Measurements from ENCODE around the gene SPP2.

SPP2 gene

DNA sequence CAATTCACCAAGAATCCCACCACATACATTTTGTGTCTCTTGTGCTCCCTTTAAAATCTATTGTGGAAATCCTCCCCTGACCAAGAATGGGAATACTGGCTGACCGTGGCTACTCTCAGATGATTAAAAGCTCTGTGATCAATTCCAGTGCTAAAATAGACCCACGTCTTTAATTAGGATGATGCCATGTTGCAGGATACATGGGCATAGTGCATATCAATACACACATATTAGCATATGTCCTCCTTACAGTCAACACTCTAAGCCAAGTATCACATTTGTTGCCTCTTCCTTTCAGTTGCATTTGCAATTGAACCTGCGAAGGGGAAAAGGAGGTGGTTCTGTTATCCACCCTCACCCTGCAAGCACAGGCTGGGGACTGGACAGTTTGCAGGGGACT lies 41.8 kb downstream of the SPP2 start:
- DNase-seq (ENCODE audit: low spot score), result no peak

- no peak for DNase-seq (ENCODE audit: low spot score)
Observed at GRCh38 chr2:234095301-234095700, 44.8 kb downstream of the SPP2 start.

- DNase-seq (ENCODE audit: low spot score), result no peak
Observed at GRCh38 chr2:234096164-234096563, 45.7 kb downstream of the SPP2 start.

GRCh38 chr2:234098681-234099080 lies 48.2 kb downstream of the SPP2 start:
- no peak for DNase-seq (ENCODE audit: low spot score)

GRCh38 chr2:234099266-234099665 lies 48.8 kb downstream of the SPP2 start:
- DNase-seq (ENCODE audit: low spot score), result no peak

- DNase-seq (ENCODE audit: low spot score), result no peak
Observed at GRCh38 chr2:234100686-234101085, 50.2 kb downstream of the SPP2 start.

DNA sequence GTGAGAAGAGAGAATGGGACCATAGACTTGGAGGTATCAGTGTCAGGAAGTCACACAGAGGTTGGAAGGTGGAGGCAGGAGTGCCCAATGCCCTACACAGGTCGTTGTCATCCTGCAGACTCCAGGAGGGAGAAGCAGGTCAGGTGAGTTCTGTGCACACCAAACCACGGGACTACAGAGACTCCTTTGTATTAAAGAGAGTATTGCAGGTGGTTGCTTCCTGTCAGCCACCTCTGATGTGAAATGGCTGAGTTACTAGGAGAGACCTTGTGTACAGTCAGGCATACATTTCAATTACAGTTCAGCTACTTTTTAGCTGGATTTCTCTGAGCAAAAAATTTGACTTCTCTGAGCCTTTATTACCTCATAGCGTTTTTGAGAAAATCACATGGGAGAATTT lies 51.6 kb downstream of the SPP2 start:
- DNase-seq (ENCODE audit: low spot score), result no peak

DNA sequence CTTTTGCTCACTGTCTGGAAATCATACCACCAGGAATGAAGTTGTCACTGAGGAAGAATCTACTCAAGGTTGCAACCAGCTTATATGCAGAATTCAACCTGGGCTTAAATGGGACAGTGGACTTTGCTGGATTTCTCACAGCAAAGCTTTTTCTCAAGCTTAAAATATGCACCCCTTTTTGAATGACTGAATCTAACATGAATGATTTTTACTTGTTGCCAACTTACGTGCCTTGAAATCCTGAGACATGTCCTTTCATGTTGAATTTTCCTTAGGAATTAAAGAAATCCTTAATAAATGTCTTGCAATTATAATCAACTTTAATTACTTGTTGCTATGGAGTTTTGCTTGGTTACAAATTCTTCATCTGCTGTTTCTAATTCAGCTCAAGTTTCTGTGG lies 57.4 kb downstream of the SPP2 start:
- DNase-seq (ENCODE audit: low spot score), result no peak

DNA sequence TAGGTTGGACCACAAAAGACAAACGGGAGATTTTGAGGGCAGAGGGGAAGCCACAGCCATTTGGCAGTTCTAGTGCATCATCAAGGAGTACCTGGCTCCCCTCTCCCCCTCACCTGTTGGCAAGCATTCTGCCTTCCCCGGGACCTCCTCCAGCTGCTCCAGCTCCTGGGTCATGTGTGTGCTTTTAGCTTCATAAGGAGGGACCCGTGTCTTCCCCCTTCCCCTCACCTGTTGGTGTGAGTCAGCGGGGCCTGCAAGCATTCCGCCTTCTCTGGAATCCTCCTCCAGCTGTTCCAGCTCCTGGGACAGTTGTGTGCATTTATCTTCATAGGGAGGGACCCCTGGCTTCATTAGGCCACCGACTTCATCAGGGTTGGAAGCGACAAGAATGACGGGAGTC lies 58.8 kb downstream of the SPP2 start:
- DNase-seq (ENCODE audit: low spot score), result no peak

DNA sequence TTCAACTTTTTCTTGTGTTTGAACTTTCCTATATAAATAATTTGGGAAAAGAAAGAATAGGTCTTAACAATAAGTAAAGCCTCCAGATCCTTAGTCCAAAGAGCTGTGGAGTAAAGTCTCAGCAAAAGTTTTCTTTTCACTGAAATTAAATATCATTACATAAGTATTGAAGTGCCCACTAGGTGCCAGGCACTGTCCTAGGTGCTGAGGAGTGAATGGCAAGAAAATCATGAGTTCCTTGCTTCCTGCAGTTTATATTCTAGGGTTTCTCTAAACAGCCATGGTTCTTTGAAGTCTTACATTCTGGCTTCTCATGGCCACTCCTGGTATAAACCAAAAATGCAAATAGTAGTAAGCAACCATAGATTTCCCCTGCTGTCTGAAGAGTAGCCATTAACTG lies 59.7 kb downstream of the SPP2 start:
- DNase-seq (ENCODE audit: low spot score), result no peak

GRCh38 chr2:234111523-234111922 lies 61.0 kb downstream of the SPP2 start:
- no peak for DNase-seq (ENCODE audit: low spot score)

DNA sequence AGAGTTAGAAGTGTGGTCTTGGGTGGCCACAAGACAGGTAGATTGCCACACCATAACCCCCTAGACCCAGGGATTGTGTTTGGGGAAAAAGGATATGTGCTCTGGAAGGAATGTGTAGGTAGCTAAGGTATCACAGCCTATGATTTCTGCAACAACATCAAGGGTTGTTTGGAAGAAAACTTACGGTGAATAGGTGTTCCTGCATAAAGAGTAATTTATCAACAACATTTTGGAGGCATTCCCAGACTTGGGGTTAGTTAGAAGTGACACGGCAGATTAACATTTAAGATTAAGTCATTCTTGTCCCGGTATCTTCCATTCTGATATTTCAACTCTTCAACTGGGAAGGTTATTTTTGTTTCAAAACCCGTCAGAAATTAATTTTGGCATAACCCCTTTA lies 65.5 kb downstream of the SPP2 start:
- DNase-seq (ENCODE audit: low spot score), result no peak

GRCh38 chr2:234121999-234122398 lies 71.5 kb downstream of the SPP2 start:
- DNase-seq (ENCODE audit: low spot score), result no peak

DNA sequence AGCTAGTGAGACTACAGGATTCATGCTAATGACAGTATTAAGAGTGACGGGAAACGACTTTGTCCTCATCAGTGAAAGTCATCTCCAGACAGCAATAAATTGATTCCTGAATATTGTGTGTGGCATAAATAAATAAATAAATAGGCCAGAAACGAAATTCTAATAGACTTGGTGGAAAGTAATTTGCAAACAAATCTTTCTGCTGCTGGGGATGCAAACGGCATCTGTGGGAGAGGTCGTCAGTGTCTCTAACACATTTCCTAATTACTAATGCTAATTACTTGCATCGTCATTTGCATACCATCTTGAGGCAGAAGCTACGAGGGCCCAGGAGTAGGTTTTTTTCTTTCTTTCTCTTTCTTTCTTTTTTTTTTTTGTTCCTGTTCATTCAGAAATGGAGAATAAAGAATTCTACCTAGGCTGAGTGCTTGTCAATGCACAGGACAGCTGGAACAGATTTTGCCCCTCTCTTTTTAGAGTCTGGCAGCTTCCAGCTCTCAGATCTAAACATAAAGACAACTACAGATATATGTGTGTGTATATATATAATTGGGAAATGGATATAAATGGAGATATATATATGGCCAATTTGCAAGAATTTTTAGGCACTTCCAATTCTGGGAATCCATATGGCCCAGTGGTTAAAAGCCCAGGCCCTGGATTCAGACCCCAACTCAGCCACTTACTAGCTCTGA lies 75.1 kb downstream of the SPP2 start:
- DNase-seq (ENCODE audit: low spot score), result no peak

DNA sequence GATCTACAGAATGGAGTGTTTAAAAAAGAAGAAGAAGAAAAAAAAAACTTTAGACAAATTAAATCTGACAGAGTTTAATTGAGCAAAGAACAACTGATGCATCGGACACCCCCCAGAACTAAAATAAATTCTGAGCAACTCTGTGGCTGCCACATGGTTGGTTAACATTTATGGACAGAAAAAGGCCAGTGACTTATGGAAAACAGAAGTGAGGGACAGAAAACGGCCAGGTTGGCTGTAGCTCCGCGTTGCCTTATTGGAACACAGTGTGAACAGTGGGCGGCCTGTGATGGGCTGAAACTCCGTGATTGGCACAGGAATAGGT lies 75.6 kb downstream of the SPP2 start:
- no peak for DNase-seq (ENCODE audit: low spot score)

Measured in Ammon's horn (tissue), 1 donor.